NCI-H345 treated with DMSO at 0.1 percent for 48 hours (cell line): ENCODE measurements around the gene C3.
A peak's percentile ranks its signal among the peaks of the same experiment; 100 is the strongest.
"Not testable (repeated sequence)": the region's sequence is repeated elsewhere in the genome, so short reads cannot be mapped to it uniquely, and the experiment has no call there.

ENCODE experiments used
- DNase-seq: peaks from one replicate; lab custom pipeline; 2025; ENCODE audit not compliant: unreplicated experiment; lab: John Stamatoyannopoulos, UW

The C3 gene

DNA sequence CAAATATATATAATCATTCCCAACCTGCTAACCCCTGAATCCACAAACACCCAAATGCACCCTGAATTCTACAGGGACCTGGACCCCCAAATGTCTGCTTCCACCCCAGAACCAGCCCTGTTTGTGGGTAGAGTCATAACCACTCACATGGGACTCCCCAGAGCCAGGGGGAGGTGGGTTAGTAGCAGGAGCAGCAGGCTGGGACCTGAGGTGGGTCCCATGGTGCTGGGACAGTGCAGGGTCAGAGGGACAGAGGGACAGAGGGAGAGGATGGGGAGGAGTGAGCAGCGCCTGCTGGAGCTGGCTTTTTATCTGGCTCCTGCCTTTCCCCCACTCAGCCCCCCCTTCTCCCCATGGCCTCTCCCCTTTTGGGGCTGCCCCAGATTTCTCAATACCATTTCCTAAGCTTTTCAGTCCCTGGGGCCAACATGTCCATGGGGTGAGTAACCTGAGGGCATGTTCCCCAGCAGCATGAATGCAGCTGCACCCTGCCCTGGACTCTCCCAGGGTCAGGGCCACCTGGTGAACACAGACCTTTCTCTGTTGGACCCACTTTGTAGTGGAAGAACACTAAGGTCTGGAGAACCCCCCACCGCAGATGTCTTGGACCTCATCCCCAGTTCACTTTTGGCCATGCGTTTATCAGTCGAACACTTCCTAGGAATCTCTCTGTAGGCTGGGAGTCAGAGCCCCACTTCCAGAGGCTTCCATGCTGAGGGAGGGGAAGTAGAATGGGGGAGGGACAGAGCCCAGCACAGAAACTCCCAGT, at the start of gene C3:
Gene C3 (minus strand): TSS at position 282 of the 769 bp plus-strand sequence. CDS start 61 bp downstream, at position 221.
- DNase-seq = no peak

DNA sequence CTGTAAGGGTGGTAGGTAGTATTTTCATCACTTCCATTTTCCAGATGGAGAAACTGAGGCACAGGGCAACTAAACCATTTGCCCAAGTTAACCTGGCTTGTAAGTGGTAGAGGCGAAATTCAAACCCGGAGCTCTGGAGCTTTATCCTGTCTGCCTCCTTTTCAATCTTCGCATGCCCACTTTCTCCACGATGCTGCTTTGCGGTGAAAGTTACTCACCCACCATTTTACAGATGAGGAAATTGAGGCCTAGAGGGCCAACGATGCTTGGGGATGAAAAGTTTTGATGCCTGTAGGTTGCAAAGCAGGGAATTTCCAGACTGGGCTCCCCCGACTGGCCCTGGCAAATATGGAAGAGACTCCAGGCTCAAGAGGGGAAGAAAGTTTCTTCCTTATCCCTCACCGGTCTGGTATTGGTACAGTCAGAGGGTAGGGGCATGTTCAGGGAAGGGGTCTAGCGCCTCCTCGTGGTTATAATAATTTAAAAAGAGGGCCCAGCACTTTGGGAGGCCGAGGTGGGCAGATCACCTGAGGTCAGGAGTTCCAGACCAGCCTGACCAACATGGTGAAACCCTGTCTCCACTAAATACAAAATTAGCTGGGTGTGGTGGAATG, 48.7 kb upstream of the C3 start:
- DNase-seq = no peak

DNA sequence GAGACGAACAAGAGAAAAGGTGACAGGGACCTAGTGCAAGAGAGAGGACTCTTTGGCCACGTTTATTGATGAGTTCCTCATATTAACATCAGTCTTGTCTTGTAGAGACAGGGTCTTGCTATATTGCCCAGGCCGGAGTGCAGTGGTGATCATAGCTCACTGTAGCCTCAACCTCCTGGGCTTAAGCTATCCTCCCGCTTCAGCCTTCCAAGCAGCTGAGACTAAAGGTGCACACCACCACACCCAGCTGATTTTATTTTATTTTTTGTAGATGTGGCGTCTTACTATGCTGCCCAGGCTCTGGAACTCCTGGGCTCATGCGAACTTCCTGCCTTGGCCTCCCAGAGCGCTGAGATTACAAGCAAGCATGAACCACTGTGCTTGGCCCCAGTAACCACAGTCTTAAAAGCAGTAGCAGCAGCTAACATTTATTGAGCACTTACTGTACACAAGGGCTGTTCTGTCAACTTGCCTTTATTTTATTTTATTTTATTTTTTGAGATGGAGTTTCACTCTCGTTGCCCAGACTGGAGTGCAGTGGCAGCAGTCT, 47.9 kb upstream of the C3 start:
- DNase-seq = no peak

DNA sequence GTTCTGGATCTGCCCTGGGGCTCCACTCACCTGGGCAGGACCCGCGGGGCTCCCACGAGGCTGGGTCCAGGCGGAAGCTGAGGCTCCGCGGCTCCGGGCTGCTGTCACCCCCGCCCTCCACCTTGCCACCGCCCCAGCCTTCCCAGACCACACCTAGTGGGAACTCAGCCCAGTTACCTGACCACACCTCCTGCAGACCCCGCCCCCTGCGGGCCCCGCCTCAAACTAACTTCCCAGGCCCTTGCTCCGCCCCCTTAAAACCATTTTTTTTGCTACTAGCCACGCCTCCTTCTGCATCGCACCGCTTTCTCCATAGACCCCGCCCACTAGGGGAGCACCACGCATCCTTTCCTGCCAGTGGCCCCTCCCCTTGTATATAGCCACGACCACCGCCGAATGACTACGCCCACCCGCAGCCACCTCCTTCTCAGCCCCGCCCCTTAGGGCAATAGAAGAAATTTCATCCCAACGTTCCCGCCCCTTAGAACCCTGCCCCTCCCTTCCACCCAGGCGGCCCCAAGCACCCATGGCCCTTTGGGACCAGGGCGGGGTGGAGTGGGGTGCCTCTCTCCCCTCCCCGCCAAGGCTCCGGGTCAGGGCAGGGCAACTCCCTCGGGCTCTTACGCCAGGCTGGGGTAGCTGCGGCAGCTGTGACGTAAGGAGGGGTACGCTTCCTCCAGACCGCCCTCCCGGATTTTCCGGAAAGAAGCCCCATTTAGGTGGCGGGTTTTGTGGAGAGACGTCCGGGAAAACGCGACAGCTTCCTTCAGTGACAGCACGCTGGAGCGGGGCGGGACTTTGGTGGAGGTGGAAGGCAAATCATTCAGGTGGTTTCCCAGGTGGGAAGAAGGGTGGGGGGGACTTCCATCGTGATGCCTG, 47.1 kb upstream of the C3 start, which contains the start of gene SH2D3A:
Gene SH2D3A (minus strand): TSS at position 79 of the 879 bp plus-strand sequence. CDS start 3,687 bp downstream, outside the sequence.
- peak; percentile 66 for DNase-seq

DNA sequence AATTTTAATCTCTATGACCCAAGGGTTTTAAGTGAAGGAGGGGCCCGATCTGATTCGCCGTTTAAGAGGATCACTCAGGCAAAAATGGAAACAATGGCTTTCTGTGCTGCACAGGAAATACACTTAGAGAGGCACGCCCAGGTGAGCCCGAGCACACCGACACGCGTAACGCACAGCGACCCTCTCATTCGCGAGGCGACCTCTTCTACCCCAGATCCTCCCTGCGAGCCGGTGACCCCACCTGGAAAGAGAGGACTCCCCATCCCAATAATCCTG, 46.6 kb upstream of the C3 start:
- no peak for DNase-seq

DNA sequence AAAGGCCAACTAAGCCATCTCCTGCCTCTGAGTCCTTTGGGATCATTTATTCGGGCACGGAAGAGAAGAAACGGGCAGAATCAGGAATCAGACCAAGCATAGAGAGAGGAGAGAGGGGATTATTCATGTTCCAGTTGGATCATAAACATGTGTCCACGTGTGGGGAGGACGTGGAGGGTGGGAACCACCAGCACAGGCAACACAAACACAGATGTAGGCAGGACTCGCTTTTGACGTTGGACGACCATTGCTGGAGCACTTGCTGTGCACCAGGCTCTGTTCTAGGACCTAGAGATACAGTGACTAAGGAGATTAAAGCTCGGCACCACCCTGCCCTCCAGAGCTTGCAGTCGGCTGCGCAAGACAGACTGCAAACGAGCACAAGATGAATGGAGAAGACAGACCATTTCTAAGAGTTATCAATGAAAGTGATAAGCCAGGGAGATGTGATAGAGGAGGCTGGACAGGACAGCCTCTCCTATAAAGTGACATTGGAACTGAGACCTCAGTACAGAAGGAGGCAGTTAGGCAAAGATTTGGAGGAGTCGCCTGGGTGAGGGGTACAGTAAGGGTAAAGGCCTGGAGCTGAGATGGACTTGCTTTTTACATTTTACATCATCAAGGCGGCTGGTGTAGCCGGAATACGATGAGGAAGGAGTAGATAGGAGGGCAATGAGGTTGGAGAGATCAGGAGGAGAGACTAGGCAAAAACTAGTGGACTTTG, 46.1 kb upstream of the C3 start:
- no peak for DNase-seq

DNA sequence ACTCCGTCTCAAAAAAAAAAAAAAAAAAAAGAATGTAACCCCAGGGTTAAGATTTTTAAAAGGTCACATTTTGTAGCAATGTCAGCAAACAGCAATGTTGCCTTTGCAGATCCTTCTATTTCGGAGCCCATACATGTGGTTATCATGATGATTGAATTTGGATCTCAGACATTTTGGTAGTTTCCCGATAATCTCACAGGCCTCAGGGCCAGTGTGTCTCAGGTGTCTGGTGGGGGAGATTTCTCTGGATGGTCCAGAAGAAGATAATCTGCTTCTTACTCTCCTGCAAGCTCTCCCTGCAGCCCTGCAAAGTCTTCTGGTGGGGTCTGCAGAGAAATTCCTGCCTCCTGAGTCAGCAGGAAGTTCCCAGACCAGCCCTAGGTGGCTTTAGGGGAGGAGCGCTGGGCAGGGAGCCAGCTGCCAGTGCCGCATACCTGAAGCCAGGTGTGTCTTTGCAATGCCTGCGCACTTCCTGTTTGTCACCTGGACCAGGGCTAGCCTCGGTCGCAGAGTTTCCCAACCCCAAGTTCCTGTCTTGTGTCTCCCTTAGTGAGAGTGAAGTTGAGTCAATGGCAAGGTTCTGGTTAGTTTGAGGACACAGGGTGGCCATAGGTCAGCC, 45.4 kb upstream of the C3 start:
- no peak for DNase-seq

DNA sequence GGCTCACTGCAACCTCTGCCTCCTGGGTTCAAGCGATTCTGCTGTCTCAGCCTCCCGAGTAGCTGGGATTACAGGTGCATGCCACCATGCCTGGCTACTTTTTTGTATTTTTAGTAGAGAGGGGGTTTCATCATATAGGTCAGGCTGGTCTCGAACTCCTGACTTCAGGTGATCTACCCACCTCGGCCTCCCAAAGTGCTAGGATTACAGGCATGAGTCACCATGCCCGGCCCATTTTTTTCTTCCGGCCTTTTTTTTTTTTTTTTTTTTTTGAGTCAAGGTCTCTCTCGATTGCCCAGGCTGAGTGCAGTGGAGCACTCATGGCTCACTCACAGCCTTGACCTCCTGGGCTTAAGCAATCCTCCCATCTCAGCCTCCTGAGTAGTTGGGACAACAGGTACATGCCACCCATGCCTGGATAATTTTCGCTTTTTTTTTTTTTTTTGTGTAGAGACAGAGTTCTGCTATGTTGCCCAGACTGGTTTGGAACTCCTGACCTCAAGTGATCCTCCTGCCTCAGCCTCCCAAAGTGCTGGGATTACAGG, 41.9 kb upstream of the C3 start:
- DNase-seq = not testable (repeated sequence)

DNA sequence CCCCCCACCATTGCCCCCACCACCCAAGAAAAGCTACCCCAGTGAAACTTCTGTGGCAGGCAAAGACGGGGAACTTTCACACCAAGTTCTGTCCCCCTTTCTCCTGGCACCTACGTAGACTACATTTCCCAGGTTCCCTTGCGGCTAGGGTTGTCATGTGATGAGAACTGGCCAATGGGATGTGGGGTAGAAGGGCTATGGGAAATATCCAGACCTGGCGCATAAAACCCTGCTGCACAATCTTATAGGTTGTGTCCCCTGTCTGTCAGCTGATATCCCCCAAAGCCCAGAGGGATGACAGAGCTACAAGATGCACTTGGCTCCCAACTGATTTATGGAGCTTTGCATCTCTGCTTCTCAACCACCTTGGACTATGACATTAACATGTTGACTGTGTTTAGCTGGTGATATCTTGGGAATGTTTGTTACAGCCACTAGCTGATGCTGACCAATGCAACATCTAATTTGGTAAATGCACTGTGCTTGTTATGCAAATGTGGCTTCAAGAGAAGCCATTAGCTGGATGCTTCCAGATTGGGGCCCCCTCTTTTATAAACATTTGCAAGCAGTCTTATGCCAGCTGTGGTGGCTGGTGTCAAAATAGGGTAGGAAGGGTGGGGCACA, 40.7 kb upstream of the C3 start:
- no peak for DNase-seq

DNA sequence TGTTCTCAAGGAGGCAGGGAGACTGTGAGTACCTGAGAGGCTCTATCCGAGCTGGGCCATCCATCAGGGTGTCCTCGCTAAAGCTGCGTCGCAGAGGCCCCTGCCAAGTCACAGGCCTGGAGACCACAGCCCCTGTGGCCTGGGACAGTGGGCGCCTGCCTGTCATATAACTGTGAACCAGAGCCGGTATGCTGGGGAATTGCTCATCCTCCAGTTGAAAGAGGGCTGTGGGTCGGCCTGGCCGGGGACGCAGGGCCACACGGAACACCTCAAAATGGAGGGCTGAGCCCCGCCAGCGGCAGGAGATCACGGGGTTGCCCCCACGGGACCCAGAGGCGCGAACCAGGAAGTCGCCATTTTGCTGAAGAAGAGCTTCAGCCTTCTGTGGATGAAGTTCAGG, 40.2 kb upstream of the C3 start:
- no peak for DNase-seq

DNA sequence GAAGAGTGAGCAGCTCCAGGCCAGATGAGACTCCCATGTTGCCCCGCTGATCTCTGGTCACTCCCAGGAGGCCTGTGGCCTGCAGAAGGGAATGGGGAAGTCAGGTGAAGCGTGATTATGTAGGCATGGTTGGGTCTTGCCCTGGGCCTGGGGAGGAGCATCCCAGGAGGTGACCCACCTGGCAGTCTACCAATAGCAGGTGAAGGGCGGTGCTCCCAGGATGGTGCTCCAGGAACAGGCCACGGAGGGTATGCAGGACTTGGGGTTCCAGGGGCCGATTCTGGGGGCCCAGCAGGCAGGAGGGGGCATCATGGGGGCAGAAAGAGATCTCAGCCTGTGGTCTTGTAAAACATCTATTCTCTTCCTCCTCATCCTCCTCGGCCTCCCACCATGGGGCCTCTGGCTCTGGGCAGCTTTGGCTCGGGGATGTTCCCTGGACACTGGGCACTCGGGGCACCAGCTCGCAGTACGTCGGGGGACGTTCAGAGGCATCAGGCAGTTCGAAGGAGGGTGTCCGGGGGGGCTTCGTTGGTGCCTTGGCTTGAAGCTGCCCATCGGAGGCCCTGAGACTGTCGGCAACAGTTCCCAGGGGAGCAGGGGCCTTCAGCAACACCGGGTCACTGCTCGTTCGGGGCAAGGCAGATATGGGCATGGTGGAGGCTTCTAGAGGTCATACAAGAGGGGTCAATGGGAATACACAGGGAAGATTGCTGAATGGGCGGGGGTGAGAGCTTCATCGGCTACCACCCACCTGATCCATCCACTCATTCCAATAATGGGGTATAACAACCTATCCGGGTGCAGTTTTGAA, 34.4 kb upstream of the C3 start:
- DNase-seq = no peak

DNA sequence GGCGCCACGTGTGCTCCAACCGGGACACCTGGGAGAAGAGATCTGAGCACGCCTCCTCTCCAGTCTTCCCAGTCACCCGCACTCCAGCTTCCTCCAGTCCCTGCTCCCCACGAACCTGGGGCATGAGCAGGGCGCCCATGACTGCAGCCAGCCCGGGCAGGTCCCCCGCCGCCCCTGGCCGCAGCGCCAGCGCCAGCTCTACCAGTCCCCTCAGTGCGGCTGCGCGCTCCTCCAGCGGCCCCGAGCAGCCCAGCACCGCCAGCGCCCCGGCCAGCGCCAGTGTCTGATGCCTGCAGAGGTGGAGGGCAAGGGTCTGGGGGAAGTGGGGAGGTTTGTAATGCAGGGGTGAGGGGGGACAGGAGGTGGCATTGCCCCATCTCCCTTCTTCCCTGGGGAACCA, 33.7 kb upstream of the C3 start:
- DNase-seq = no peak

DNA sequence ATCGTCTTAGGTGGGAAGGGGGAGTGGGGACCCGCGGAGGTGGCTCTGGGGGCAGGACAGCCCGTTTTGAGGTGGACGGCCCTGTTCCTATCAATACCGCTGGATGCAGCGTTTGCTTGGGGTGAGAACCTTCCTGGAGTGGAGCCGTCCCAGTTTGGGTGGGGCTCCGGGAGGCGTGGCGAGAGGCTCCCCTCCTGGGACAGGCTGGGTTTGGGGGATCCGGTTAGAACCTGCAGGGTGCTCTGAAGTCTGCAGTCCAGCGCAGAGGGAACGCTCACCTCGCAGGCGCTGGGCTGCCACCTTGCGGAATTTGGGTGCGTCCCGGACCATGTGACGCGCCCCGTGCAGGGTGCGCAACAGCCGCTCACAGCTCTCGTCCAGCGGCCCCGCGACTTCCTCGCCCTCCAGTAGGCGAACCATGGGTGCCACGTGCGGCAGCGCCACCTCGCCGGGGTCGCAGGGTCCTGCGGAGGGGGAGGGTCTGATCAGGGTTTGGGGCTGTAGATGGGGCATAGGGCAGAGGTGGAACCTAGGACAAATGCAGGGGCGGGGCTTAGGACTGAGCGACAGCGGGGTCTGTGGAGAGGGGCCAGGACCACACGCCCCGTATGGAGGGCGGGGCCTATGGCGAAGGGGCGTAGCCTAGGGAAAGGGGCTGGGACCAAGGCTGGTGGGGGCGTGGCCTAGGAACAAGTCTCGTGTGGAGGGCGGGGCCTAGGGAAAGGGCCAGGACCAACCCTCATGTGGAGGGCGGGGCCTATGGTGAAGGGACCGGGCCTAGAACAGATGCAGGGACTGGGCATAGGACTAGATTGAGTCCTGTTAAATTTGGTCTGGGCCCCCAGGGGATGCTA, 33.0 kb upstream of the C3 start:
- DNase-seq = no peak

DNA sequence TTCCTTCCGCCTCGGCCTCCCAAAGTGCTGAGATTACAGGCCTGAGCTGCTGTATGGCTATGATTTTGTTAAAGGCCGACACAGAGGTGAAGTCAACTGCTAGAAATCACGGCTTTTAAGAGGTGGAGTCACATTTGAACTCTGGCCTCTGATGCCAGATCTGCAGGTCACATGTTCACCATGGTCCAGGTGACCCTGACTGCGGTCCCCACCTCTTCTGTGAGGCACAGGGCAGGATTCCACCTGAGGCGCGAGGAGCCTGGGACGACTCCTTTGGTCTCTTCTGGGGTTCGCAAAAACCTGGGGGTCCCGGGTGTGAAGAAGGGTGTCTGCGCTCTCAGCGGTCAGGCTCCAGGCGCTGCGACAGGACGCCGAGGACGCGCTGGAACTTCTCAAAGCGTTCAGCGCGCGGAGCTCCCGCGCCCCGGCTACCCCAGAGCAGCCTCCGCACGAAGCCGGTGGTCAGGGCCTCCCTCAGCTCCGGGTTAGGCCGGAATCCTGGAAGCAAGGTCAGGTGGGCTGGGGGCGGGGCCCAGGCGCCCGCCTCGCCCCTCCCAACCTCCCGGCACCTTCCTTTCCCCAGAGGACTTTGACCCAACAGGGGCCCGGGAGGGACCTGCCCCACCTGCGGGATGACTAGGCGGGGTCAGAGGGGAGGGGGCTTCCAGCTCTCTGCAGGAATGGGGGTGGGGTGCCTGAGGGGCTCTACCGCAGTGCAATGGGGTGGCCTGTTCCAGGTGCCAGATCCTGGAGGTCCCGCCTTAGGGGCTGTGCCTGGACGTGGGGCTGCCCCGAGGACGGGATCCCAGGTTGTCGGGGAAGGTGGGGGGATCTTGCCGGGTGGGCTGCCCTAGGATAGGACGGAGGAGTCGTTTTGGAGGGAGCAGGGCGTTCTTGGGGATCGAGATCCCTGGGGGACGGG, 32.1 kb upstream of the C3 start:
- no peak for DNase-seq

DNA sequence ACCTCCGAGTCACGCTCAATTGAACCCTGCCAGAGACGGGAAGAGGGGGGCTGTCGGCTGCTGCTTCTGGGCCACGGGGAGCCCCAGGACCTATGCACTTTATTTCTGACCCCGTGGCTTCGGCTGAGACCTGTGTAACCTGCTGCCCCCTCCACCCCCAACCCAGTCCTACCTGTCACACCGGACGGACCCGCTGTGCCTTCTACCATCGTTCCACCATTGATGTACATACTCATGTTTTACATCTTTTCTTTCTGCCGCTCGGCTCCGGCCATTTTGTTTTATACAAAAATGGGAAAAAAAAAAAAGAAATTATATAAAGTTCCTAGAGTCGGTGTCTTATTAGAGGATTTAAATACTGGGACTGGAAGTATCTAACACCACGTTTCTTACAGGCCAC, 30.7 kb upstream of the C3 start:
- no peak for DNase-seq

DNA sequence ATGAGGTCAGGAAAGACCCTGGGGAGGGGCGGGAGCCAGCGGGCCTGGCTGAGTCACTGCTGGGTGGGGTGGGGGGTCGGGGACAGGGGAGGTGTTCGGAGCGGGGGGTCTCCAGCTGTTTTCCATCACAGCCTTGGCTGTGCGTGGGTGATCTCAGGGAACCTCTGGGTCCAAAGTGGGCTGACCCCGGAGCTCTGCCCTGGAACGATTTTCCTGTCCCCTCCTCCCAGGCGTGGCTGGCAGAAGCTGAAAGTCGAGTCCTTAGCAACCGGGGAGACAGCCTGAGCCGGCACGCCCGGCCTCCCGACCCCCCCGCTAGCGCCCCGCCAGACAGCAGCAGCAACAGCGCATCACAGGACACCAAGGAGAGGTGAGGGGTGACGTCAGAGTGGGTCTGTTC, 29.6 kb upstream of the C3 start:
- DNase-seq = no peak

DNA sequence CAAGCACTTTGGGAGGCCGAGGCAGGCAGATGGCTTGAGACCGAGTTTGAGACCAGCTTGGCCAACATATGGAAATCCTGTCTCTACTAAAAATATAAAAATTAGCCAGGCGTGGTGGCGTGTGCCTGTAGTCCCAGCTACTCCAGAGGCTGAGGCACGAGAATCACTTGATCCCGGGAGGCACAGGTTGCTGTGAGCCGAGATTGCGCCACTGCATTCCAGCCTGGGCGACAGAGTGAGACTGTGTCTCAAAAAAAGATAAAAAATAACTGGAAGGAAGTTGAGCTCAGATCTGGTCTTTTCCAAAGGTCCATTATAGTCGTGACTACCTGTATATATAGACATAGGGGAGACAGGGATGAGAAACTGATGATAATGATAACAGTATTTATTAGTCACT, 28.1 kb upstream of the C3 start:
- DNase-seq = not testable (repeated sequence)
